ENCODE data around the gene IL12RB2.
A peak's percentile ranks its signal among the peaks of the same experiment; 100 is the strongest.

The IL12RB2 gene

GRCh38 chr1:67429528-67430357 is 122.1 kb downstream of the IL12RB2 start (continued):
- TF ChIP-seq ZNF560 (tag by site-specific recombination; IDR thresholded peaks at IDR 0.05; ENCODE audit: borderline replicate concordance) (no peak), ZNF184 (tag by site-specific recombination; IDR thresholded peaks at IDR 0.05) (0 out of 2 replicates have a peak, but pooled peaks have one; percentile 46), OVOL3 (tag by site-specific recombination; IDR thresholded peaks at IDR 0.05) (no peak), ZNF660 (tag by site-specific recombination; IDR thresholded peaks at IDR 0.05) (peak; percentile 12; the same call in 1 of the 2 replicates), ZIC2 (tag by site-specific recombination; IDR thresholded peaks at IDR 0.05) (no peak)

- Histone ChIP-seq H3K27ac (ENCODE audit: extremely low read depth, low read depth, low read length) (peak within 1 kb of the TSS; percentile 96), H3K4me1 (ENCODE audit: control insufficient read depth, insufficient read depth, low read length) (peaks cover 9% of the 10 kb centered on the region), H3K4me3 (ENCODE audit: low read depth, low read length) (peak within 1 kb of the TSS; percentile 98), H3K9me3 (ENCODE audit: control insufficient read depth, insufficient read depth, low read depth, low read length) (no peaks in the 10 kb centered on the region), H3K36me3 (ENCODE audit: control insufficient read depth in 2 of 2, insufficient read depth in 1 of 2, low read length in 2 of 2) (peaks cover 5 to 36% of the 10 kb centered on the region in 2 experiments)
- ChIA-PET CTCF (interaction anchor here (1.3 to 2.8 kb wide), 3 partner anchors 56 to 219 kb away, joined by 3 to 11 read pairs (median 6); no protein-coding TSS in a partner anchor), POLR2A (interaction anchor here (0.6 to 2.5 kb wide), 14 partner anchors 10 to 698 kb away, joined by 3 to 11 read pairs (median 4); no protein-coding TSS in a partner anchor)
- TF ChIP-seq ZBTB8A (tag by site-specific recombination; IDR thresholded peaks at IDR 0.05): peak; percentile 55; the same call in 1 of the 2 replicates
- no peak for TF ChIP-seq ZNF174 (tag by site-specific recombination; IDR thresholded peaks at IDR 0.05)
- TF ChIP-seq ZNF146 (tag by site-specific recombination; IDR thresholded peaks at IDR 0.05): peak; percentile 52; the same call in 1 of the 2 replicates
- TF ChIP-seq ZFP69B (tag by site-specific recombination; IDR thresholded peaks at IDR 0.05): peak; percentile 38
- TF ChIP-seq ZBTB10 (tag by site-specific recombination; IDR thresholded peaks at IDR 0.05): peak; percentile 78
- TF ChIP-seq MZF1 (tag by site-specific recombination; IDR thresholded peaks at IDR 0.05; ENCODE audit: borderline replicate concordance): peak; percentile 62; the same call in 1 of the 2 replicates
- TF ChIP-seq MEIS1 (CRISPR knock-in tag; IDR thresholded peaks at IDR 0.05; ENCODE audit: borderline replicate concordance): no peak
- TF ChIP-seq ZNF670 (tag by site-specific recombination; IDR thresholded peaks at IDR 0.05; ENCODE audit: low read depth): no peak
- no peak for TF ChIP-seq ZNF830 (tag by site-specific recombination; IDR thresholded peaks at IDR 0.05; ENCODE audit: low read depth)
- TF ChIP-seq, protein P1, sequence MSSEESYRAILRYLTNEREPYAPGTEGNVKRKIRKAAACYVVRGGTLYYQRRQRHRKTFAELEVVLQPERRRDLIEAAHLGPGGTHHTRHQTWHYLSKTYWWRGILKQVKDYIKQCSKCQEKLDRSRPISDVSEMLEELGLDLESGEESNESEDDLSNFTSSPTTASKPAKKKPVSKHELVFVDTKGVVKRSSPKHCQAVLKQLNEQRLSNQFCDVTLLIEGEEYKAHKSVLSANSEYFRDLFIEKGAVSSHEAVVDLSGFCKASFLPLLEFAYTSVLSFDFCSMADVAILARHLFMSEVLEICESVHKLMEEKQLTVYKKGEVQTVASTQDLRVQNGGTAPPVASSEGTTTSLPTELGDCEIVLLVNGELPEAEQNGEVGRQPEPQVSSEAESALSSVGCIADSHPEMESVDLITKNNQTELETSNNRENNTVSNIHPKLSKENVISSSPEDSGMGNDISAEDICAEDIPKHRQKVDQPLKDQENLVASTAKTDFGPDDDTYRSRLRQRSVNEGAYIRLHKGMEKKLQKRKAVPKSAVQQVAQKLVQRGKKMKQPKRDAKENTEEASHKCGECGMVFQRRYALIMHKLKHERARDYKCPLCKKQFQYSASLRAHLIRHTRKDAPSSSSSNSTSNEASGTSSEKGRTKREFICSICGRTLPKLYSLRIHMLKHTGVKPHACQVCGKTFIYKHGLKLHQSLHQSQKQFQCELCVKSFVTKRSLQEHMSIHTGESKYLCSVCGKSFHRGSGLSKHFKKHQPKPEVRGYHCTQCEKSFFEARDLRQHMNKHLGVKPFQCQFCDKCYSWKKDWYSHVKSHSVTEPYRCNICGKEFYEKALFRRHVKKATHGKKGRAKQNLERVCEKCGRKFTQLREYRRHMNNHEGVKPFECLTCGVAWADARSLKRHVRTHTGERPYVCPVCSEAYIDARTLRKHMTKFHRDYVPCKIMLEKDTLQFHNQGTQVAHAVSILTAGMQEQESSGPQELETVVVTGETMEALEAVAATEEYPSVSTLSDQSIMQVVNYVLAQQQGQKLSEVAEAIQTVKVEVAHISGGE (tag by site-specific recombination; conservative IDR thresholded peaks at IDR 0.05; ENCODE audit: low read depth): peak; percentile 90
- TF ChIP-seq ZBTB7A (tag by site-specific recombination; IDR thresholded peaks at IDR 0.05; ENCODE audit: low read depth): peak; percentile 66
- 0 out of 2 replicates have a peak, but pooled peaks have one; percentile 33 for TF ChIP-seq ZNF391 (tag by site-specific recombination; IDR thresholded peaks at IDR 0.05; ENCODE audit: borderline replicate concordance, low read depth)
- peak; percentile 42; the same call in 1 of the 2 replicates for TF ChIP-seq KLF17 (tag by site-specific recombination; IDR thresholded peaks at IDR 0.05)
- TF ChIP-seq YY1 (tag by site-specific recombination; IDR thresholded peaks at IDR 0.05): 0 out of 2 replicates have a peak, but pooled peaks have one; percentile 94
- peak; percentile 99 for TF ChIP-seq GLIS2 (tag by site-specific recombination; IDR thresholded peaks at IDR 0.05)
- TF ChIP-seq ZNF394 (tag by site-specific recombination; IDR thresholded peaks at IDR 0.05; ENCODE audit: borderline replicate concordance): peak; percentile 59; the same call in 1 of the 2 replicates
- no peak for TF ChIP-seq HOXC10 (CRISPR knock-in tag; IDR thresholded peaks at IDR 0.05)
- peak; percentile 68 for TF ChIP-seq ZXDB (tag by site-specific recombination; IDR thresholded peaks at IDR 0.05)
- peak; percentile 97 for TF ChIP-seq ZNF335 (tag by site-specific recombination; conservative IDR thresholded peaks at IDR 0.05)
- TF ChIP-seq ZSCAN30 (tag by site-specific recombination; IDR thresholded peaks at IDR 0.05): no peak; the same call in 1 of the 2 replicates
- TF ChIP-seq YY2 (tag by site-specific recombination; IDR thresholded peaks at IDR 0.05): peak; percentile 74; the same call in 1 of the 2 replicates
- TF ChIP-seq ZNF501 (tag by site-specific recombination; IDR thresholded peaks at IDR 0.05): peak; percentile 91; the same call in 1 of the 2 replicates
- TF ChIP-seq OSR2 (tag by site-specific recombination; IDR thresholded peaks at IDR 0.05): peak; percentile 19; the same call in 1 of the 2 replicates
Measured at GRCh38 chr1:67430358-67431155, 122.9 kb downstream of the IL12RB2 start, which contains the start of gene SERBP1. Gene SERBP1 (minus strand): TSS chr1:67430402. CDS start chr1:67430300, 102 bp downstream.

Measured in HEK293 (cell line).